Type B pancreatic cell (in vitro differentiated cells): ENCODE results near the gene ZNF420. TPM values are rescaled to one million over a fixed set of nuclear protein-coding genes. Genes with fewer than 3 reads are reported as not detected.

Experiments used
- DNase-seq: peaks from one replicate; pipeline ENCODE4 v3.0.0; 2021; ENCODE audit warnings: mixed read lengths; ENCODE audit not compliant: unreplicated experiment; ENCODE audit errors: extremely low spot score
- H3K27ac Mint-ChIP-seq: 2 replicates; pipeline ENCODE4 v1.8.0; 2021; ENCODE audit warnings: mild to moderate bottlenecking, mixed read lengths
- H3K27me3 Mint-ChIP-seq: 2 replicates; pipeline ENCODE4 v1.8.0; 2021; ENCODE audit warnings: mixed read lengths
- H3K36me3 Mint-ChIP-seq: 2 replicates; pipeline ENCODE4 v1.8.0; 2021; ENCODE audit warnings: mixed read lengths
- H3K4me1 Mint-ChIP-seq: one replicate; pipeline ENCODE4 v1.8.0; 2021; ENCODE audit warnings: mixed read lengths; ENCODE audit not compliant: unreplicated experiment
- H3K4me3 Mint-ChIP-seq: 2 replicates; pipeline ENCODE4 v1.8.0; 2021; ENCODE audit warnings: mild to moderate bottlenecking, mixed read lengths
- H3K9me3 Mint-ChIP-seq: 2 replicates; pipeline ENCODE4 v1.8.0; 2021; ENCODE audit warnings: mixed read lengths
- CTCF ChIP-seq: fragments of 200-600 bp; sonication (generic); conservative IDR thresholded peaks from 2 replicates; pipeline ENCODE4 v1.5.0; 2021; ENCODE audit warnings: antibody characterized with exemption, mild to moderate bottlenecking
- total RNA-seq: library from RNA; stranded (reverse); gene quantifications from 2 replicates; pipeline ENCODE4 v1.2.1, GENCODE V29; 2021; ENCODE audit warnings: low replicate concordance

The ZNF420 gene
- total RNA-seq, 1 donor from 2014 or later = 17.3 TPM

GRCh38 chr19:37160153-37160552 lies 81.9 kb downstream of the ZNF420 start:
- Mint-ChIP-seq H3K4me3 (no peak overlapping the region), H3K27me3 (no peaks in the 10 kb centered on the region), H3K4me1 (no peaks in the 10 kb centered on the region), H3K27ac (no peak overlapping the region), H3K36me3 (peaks cover 74% of the 10 kb centered on the region), H3K9me3 (peaks cover 26% of the 10 kb centered on the region)
- no peak for TF ChIP-seq CTCF
- DNase-seq = no peak

- Mint-ChIP-seq H3K27ac (no peak overlapping the region), H3K9me3 (peaks cover 17% of the 10 kb centered on the region), H3K36me3 (peaks cover 60% of the 10 kb centered on the region), H3K27me3 (no peaks in the 10 kb centered on the region), H3K4me1 (no peaks in the 10 kb centered on the region), H3K4me3 (no peak overlapping the region)
- TF ChIP-seq CTCF = no peak
- no peak for DNase-seq
Measured at GRCh38 chr19:37165635-37166034, 87.4 kb downstream of the ZNF420 start.

DNA sequence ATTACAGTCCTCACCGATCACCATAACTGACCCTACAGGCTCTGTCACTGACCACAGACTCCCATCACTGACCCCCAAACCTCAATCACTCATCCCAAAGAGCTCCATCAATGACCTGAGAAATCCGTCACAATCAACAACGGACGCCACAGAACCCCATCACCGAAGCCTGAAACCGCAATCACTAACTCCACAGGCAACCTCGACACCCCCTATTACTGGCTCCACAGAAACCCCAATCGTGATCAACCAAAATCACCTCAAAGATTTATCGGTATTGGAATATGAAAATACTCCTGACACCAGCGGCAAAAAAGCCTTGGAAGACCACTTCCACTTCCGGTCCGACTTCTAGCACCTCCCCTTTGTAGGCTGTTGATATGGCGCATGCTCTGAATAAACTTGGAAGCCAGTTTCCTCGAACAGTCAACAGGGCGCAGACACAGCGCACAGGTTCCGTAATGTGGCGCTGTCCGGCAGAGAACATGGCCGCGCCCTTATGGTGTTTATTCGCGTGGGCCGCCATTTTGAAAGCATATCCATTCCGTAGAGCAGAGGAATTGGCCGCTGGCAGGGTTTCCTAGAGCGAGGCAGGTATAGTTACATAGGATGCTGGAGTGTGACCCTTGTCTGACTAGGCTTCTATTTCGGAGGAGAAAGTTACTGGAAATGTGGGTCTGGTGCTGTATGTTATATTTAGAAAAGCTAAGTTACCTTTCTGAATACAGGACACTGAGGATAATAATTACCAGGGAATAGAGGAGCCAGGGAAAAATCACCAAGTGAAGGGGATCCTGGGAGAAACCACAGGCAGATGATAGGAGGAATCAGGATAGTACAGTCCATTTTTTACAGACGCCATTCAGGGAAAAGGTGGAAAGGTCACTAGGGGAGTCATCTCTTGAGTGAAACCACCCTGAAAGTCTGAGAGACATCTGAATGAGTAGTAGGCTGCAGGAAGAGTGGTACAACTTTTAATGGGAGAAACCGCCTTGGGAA lies 94.4 kb downstream of the ZNF420 start, which contains the start of gene ZNF585A:
ZNF585A (minus strand) TSS at position 328 of the 999 bp plus-strand sequence. CDS start 2,785 bp downstream, outside the sequence.
- Mint-ChIP-seq H3K9me3 (peaks cover 8% of the 10 kb centered on the region), H3K27me3 (no peaks in the 10 kb centered on the region), H3K36me3 (peaks cover 23% of the 10 kb centered on the region), H3K4me3 (no peak within 1 kb of the TSS), H3K27ac (no peak within 1 kb of the TSS), H3K4me1 (no peaks in the 10 kb centered on the region)
- peak; percentile 44 for TF ChIP-seq CTCF
- peak; percentile 89 for DNase-seq

Other genes with a start within 250 kb of the ZNF420 start
- gene ZNF790, start 240.0 kb upstream of the ZNF420 start, total RNA-seq = 10.0 and 10.1 TPM in 2 replicates
- gene ZNF345, start 227.6 kb upstream of the ZNF420 start, total RNA-seq = 10.9 and 12.5 TPM in 2 replicates
- gene ZNF829, start 162.1 kb upstream of the ZNF420 start, total RNA-seq = 3.6 and 3.7 TPM in 2 replicates
- gene ZNF568, start 162.1 kb upstream of the ZNF420 start, total RNA-seq = 7.0 and 10.5 TPM in 2 replicates
- 11.6 and 14.0 TPM in 2 replicates for gene ZNF585A, start 94.3 kb downstream of the ZNF420 start, total RNA-seq
- 8.4 and 9.2 TPM in 2 replicates for gene ZNF585B, start 132.1 kb downstream of the ZNF420 start, total RNA-seq
- gene ZNF383, start 139.8 kb downstream of the ZNF420 start, total RNA-seq = 9.6 and 11.0 TPM in 2 replicates